SKM-1 treated with dmso at 0.1 percent for 144 hours (cell line): Measurements from ENCODE around the gene ONECUT1.

Experiments
- DNase-seq: peaks from one replicate; lab custom pipeline; 2025; ENCODE audit not compliant: unreplicated experiment; lab: John Stamatoyannopoulos, UW

Gene ONECUT1

DNA sequence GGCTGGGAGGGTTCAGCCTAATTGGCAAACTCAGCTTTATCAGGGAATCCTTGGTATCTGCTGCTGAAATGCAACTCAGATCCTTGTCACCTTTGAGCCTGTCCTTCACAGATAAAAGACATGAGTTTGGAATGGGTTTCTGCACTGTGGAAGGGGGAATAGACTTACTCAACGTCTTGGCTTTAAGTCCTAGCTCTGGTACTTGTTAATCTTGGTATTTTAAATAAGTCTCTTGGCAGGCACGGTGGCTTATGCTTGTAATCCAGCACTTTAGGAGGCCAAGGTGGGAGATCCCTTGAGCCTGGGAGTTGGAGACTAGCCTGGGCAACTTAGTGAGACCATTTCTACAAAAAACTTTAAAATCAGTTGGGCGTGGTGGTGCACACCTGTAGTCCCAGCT, 55.8 kb downstream of the ONECUT1 start:
- no peak for DNase-seq

DNA sequence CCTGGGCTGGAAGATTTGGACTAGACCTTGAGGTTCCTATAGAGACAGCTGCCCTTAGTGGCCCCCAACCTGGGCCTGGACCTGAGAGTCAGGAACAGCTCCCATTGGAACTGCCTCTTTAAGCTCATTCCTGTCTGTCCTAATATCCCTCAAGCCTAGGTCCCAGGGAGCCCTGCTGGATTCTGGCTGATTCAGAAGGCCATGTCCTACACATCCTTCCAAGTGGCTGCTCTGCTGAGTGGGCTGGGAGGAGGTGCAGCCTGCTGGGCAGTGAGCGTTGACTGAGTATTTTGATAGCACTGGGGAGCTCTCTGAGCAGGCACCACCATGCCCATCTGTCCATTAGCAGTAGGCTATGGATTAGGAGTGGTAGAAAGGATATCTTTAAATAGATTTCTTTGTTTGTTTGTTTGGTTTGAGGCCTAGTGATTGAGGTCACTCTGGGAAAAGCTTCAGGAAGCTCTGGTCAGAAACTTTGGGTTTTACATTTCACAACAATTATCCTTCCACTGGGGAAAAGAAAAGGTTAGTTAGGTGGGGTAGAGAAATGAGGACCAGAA, 56.4 kb downstream of the ONECUT1 start:
- DNase-seq, result no peak

DNA sequence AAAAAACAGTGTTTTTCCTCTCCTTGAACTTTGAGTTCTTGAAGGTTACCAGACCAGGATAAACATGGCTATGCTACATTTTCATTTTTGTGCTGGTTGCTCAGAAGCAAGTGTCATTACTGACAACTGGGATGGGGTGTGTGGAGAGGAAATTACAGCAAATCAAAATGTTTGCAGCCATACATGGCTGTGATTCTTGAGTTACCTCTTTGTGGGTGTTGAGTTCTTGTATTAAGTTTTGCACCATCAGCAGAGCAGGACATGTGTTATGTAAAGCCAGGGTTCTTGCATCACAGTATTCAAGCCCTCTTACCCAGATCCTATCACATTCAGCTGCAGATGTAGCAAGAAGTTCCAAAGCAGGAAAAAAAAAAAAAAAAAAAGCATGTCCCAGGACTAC, 57.0 kb downstream of the ONECUT1 start:
- peak; percentile 77 for DNase-seq

DNA sequence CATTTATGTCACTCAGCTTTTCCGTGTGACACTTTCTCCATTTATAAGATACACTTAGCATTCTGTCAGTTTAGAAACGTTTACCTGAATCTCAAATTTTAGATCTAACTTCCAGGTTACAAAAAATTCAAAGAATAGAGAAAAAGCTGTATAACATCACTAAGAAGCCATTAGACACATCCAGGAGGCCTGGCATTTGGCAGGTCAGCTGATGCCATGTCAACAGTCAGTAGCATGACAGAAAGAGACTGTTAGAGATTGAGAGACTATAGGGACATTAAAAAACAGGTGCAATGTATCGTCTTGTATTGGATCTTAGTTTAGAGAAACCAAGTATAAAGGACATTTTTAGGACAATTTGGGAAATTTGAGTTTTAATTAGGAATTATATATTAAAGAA, 57.6 kb downstream of the ONECUT1 start:
- no peak for DNase-seq

DNA sequence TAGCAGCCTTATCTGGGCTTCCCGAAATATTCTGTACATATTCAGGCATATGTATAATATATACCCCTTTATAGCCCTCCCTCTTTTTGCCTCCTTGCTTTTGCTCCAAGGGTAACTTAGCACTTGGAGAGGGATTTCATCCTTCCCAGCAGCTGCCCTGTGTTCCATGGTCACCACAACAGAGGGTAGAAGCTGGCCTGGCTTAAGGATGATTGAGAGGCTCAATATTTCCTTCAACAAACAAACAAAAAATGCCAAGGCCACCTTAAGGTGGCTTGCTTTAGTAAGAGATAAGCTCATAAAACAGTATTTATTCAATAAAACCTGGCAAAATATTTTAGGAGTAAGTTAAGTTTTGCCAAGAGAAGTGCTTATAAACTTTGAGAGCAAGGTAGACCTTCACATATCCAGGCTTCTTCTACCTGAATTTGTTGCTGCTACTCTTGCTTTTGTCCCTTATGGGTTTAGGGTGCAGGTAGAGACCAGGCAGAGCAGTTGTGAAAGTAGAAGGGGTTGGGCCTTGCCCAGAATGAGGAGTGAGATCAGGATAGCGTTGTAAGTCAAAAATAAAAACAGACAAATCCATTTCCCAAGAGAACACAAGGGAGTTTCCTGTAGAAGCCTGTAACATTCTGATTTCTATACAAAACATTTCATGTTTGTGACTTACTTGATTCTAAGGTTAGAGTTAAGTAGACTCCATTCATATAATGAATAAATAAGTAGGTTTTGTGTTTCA, 58.2 kb downstream of the ONECUT1 start:
- DNase-seq, result no peak

DNA sequence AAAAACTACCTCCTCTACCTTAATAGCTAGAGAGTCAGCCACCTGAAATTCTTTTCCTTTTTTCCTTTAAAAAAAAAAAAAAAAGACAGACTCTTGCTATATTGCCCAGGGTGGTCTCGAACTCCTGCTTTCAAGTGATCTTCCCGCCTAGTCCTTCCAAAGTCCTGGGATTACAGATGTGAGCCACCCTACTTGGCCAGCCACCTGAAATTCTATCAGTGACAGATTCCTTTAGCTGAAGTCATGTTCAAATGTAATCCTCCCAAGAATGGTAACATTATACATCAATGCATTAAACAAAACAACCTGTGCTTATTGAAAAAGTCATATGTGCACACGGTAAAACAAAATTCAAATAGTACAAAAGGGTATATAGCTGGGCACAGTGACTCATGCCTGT, 59.1 kb downstream of the ONECUT1 start:
- DNase-seq, result no peak

DNA sequence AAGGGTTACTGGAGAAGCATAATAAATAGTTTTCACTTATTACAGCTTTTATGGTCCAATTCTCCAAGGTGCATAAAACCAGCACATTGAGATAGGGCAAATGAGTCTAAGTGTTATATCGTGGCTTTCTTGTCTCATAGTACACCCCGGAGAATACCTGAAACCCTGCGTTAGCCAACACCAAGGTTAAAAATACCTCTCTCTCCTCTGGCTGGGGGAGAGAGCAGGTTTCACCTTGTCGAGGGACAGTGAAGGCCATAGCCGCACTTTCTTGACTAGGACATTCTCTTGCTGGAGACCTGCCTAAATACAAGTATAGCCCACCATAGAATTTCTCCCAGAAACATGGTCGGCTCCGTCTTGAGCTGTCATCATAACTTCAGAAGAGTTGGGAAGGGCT, 59.5 kb downstream of the ONECUT1 start:
- no peak for DNase-seq

DNA sequence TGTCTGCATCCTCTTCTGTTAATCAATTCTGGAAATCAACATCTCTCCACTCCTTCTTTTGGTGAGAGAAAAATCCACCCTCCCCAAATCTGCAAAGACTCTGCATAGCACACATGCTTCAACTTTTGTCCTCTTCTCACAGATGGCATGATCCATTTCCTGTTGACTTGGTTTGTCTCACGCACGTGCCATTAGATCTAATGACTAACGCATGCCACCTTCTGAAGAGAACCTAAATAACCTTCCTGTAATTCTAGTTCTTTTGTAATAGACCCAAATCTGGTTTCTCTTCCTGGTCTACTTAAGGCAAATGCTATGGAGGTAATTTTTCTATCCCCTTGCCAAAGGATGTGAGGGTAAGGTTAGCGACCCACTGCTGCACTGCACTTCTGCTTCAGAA, 60.0 kb downstream of the ONECUT1 start:
- no peak for DNase-seq

DNA sequence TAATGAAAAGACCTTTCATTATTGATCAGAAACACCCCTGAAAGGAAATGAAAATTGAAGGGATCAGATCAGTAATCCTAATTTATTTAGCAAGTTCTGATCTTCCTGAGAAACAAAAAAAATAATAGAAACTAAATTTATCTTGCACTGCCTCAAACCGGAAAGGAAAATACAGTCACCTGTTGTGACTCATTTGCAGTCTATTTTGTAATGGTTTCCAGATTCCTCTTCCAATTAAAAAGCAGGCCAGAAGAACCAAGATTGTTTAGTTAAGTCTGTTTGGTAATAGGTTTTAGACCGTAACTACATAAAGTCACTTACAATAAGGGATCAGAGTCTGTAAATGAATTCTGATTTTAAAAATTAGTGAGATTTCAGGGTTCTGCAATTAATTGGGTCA, 61.2 kb downstream of the ONECUT1 start:
- DNase-seq, result no peak

DNA sequence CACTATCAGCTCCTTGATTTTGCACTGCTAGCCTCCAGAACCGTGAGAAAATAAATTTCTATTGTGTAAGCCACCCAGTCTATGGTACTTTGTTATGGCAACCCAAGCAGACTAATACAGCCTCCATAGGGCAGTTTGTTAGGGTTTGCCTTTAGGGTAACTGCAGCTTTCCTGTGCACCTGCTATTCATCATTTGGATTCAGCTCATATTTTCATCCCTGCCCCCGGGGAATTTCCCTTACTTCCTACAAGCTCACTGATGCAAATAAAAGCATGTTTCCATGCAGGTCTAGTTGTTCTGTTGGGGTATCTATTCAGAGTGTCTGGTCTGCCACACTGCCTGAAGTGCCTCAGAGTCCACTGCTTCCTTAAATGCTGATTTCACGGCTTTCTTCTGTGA, 62.3 kb downstream of the ONECUT1 start:
- no peak for DNase-seq

DNA sequence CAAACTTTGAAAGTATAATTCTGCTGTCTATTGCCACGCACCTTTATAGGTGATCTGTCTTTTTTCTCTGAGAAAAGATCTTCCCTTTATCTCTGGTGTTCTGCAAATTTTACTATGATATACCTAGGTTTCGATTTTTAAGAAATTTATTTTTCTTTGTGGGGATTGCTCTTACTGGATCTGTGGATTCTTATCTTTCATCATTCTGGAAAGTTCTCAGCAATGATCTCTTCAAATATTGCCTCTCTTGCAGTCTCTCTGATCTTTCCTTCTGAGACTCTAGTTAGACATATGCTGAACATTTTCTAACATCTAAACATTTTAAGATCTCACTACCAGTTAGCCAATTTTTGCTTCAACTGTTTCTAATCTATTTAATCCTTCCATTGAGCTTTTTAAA, 63.9 kb downstream of the ONECUT1 start:
- no peak for DNase-seq

DNA sequence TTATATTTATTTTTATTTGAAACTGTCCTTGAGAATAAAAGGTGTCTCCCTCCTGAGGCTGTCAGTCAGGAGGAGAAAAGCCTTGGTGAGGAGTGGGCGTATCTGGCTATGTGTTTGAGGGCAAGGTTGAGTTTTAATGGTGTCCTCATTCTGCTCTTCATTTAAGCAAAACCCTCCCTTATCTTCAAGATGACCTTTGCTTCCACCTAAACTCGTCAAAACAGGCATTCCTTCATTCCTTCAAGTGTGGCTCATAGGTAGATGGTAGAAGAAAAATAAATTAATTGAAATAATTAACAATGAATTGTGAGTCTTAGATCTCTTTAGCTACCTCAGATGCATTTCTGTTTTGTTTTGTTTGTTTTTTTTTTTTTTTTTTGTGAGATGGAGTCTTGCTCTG, 71.6 kb downstream of the ONECUT1 start:
- no peak for DNase-seq

DNA sequence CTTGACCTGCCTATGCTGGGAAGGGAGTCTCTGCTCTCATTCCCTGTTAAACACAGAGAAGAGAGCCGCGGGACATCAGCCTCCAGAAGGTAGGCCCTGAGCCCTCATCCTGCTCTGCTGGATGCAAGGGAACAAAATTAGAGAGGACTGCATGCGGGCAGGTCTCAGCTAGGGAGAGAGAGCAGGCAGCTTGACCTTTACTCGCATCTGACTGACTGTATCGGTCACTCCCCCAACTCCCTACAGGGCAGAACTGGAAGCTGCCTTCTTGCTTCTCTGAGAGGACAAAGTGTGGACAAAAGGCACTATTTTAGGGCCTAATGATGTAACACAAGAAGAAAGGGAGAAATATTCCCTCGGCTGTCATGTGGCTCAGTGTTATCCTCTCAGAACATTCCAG, 72.2 kb downstream of the ONECUT1 start:
- DNase-seq, result no peak

DNA sequence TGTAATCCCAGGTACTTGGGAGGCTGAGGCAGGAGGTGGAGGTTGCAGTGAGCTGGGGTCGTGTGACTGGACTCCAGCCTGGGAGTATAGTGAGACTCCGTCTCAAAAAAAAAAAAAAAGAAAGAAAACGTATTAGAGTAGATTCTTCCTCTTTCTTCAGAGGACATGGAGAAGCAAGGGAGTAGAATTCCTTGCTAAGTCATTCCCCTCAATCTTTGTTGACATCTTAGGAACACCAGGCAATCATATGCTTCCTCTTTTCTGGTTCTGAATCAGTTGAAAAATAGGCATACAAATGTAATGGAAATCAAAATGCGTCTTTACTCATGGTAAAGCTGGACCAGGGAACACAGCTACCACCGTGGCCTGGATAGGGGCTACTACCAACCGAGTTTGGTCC, 72.7 kb downstream of the ONECUT1 start:
- no peak for DNase-seq

DNA sequence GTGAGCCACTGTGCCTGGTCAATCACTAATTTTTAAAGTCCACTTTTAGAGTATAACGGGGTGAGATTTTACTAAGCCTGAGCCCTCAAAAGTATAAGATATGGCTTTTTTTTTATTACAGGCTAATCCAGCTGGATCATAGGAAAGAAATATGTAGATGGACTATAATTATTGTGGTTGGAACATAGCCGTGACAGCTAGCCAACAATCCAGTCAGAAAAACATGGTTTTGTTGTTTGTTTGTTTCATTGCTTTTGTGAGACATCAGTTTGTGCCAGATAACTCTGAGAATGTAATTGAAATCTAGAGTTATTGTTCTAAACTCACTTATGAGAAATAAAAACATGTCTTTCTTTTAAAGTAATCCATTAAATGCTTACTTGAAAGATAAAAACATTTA, 73.6 kb downstream of the ONECUT1 start:
- no peak for DNase-seq

DNA sequence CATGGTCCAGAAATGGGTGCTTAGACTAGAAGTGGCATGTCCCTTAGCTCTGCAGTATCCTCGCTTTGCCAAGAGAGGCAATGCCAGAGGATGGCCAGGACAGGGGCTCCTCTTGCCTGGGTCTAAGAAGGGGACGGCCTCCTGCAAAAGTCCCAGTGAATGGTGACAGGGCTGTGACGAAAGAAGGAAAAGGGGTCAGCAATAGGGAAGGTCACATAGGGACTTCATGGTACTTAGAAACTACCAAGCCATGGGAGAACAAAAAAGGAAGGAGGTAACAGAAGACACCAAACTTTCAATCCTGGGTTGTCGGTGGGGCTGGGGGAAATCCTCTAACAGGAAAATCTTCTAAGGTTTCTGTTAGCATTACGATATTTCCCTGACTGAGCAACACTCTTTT, 74.7 kb downstream of the ONECUT1 start:
- DNase-seq, result no peak

DNA sequence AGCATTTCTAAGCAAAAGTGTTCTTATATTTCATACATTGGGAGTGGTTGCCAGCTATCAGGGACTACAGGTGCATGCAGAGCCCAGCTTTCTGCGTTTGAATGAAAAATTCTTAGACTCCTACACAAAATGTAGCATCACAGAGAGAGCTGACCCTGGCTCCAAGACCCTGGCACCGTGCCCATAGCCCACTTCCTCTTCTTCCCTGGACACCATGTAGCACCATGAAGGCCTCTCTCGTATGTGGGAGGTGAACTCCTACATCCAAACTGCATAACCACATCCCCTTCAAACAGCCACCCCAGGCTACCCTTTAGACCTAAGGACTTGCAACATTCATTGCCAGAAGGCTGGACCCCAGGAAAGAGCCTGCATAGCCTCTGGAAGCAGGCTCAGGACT, 75.2 kb downstream of the ONECUT1 start:
- DNase-seq, result peak; percentile 65

DNA sequence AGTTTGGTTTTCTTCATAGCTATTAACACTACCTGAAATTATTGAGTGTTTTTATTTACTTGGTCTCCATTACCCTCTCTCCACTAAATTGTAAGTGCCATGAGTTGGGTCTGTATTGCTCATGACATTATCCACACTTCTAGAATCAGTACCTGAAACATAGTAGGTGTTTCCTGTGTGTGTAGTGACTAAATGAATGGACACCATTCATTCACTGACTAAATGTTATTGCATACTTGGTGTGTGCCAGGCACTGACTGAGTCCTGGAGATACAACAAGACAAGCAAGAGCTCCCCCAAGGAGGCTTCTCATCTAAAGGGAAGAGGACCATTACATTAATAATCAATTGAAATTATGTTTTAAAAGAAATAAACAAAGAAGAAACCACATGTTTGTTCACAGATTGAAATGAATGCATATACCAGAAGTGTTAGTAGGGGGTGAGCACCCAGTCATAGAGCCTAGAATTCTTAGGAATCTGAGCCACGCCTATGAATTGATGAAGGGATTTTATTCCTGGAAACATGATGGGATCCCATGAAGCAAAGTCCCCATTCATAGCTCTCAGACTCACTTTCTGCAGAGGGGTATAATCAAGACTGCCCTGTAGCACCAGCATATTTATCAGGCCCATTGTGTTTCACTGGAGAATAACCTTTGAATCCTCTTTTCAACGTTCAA, 79.3 kb downstream of the ONECUT1 start:
- DNase-seq, result no peak

DNA sequence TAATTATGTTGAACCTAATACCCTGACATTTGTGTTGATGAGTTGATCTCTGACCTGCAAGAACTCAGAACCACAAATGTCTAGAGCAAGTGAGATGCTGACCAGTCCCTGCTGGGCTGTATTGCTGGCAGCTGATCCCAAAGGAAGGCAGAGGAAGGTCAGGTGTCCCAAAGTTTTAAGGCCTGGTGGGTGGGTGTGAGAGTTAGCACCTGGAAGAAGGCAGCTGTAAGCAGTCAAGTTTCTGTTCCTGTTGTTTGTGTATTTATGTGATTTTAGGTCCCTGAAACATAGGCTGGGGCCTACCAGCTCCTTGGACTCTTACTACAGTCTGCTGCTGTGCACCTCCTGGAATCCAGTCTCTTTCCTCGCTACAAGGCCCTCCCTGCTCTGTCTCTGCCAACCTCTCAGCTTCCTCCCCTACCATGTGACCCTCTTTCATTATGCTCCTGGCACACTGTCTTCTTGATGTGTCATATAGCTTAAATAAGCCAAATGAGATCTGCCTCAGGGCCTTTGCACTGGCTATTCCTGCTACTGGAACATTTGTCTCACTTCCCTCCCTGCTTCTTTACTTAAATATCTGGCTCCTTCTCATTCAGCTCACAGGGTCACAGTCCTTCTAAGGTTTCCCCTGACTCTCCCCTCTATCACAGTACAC, 80.0 kb downstream of the ONECUT1 start:
- DNase-seq, result no peak

DNA sequence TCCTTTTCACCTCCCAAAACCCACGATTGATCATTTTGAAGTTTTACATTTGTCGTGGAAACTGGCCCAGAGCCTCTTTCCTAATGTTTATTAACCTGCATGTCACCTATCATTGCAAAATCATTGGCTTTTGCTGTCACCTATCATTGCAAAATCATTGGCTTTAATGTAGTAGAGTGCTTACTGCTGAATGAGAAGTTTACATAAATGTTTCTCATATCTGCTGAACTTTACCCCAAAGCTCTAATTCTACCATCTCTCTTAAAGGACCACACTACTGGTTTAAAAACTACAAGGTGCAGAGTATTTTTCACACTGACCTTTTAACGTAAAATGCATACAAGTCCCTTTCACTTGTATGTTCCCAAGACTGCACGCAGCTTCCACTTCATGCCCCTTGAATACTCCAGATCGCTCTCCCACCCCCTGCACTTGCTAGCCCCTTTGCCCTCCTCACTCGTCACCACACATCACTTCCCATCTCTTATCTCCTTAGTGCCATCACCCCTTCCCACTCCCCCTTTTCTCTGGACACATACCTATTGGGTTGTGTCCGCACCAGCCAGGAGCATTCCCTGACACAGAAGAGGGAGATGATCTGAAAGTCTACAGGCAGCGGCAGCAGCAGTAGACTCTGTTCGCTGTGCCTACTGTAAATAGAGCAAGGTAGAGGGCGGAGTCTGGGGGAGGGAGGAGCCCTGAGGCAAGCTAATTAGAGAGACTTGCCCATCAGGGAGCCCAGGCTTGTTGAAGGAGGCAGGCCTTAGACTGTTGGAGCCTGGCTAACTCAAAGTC, 80.8 kb downstream of the ONECUT1 start:
- no peak for DNase-seq
